ENCODE measurements around the gene TFRC.
"Not testable (repeated sequence)": the region's sequence is repeated elsewhere in the genome, so short reads cannot be mapped to it uniquely, and the experiment has no call there.

TFRC gene

GRCh38 chr3:196081002-196081833, 672 bp downstream of the TFRC start:
- Histone ChIP-seq H3K27ac (ENCODE audit: low read depth, low read length) (peak overlapping the region; percentile 61), H3K4me3 (ENCODE audit: low read depth, low read length) (peak overlapping the region; percentile 80), H3K27me3 (ENCODE audit: insufficient read depth, low read length) (no peaks in the 10 kb centered on the region), H3K4me1 (ENCODE audit: control insufficient read depth, insufficient read depth, low read length, unreplicated experiment) (peaks cover 9% of the 10 kb centered on the region), H2AFZ (ENCODE audit: low read length, unreplicated experiment) (peak overlapping the region; percentile 5), H3K79me2 (ENCODE audit: control insufficient read depth, insufficient read depth, low read length, unreplicated experiment) (peaks cover 53% of the 10 kb centered on the region), H3K36me3 (ENCODE audit: insufficient read depth, low read length) (peaks cover 3% of the 10 kb centered on the region; the same call in 1 of the 2 replicates)

- H3K27me3 ChIP-seq (ENCODE audit: insufficient read depth, low read length); H3K36me3 ChIP-seq (ENCODE audit: insufficient read depth, low read length); H3K27ac ChIP-seq (ENCODE audit: low read depth, low read length); H3K4me1 ChIP-seq (ENCODE audit: control insufficient read depth, insufficient read depth, low read length, unreplicated experiment); H2AFZ ChIP-seq (ENCODE audit: low read length, unreplicated experiment): not testable (repeated sequence)
- Histone ChIP-seq H3K4me3 (ENCODE audit: low read depth, low read length) (peak overlapping the region; percentile 80), H3K79me2 (ENCODE audit: control insufficient read depth, insufficient read depth, low read length, unreplicated experiment) (peaks cover 60% of the 10 kb centered on the region)
Observed at GRCh38 chr3:196080101-196080846, 1.6 kb downstream of the TFRC start.

DNA sequence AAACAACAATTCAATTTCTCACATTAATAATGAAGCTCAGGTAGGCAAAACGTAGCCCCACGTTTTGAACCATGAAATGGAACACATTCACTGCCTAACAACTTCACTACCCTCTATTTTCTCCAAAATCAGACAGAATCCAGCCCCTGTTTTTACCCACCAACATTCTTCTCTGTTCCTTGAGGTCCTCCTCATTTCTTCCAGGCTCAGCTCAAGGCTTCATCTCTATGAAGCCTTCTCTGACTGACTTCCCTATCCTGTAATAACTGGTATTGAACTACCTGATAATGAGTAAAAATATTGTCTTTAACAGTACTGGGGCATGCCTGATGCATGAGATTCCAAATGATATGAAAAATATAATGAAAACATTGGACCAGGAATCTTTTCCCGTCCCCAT, 2.2 kb downstream of the TFRC start:
- H3K36me3 ChIP-seq (ENCODE audit: insufficient read depth, low read length), result peaks cover 8% of the 10 kb centered on the region

DNA sequence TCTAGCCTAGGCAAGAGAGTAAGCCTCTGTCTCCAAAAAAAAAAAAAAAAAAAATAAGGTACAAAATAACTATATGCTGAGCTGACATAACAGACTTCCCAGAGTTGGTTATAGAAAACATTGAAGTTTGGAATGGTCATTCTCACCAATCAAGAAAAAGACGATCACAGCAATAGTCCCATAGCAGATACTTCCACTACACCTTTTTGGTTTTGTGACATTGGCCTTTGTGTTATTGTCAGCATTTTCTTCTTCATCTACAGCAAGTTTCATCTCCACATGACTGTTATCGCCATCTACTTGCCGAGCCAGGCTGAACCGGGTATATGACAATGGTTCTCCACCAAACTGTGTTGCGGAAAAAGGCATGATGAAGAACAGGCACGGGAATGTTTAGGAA, 6.9 kb downstream of the TFRC start:
- no peak overlapping the region for H3K4me3 ChIP-seq (ENCODE audit: low read depth, low read length)
- no peak overlapping the region for H2AFZ ChIP-seq (ENCODE audit: low read length, unreplicated experiment)
- H3K79me2 ChIP-seq (ENCODE audit: control insufficient read depth, insufficient read depth, low read length, unreplicated experiment), result peaks cover 49% of the 10 kb centered on the region
- no peaks in the 10 kb centered on the region for H3K27me3 ChIP-seq (ENCODE audit: insufficient read depth, low read length)
- peaks cover 30% of the 10 kb centered on the region for H3K36me3 ChIP-seq (ENCODE audit: insufficient read depth, low read length)
- peaks cover 5% of the 10 kb centered on the region for H3K4me1 ChIP-seq (ENCODE audit: control insufficient read depth, insufficient read depth, low read length, unreplicated experiment)
- no peak overlapping the region for H3K27ac ChIP-seq (ENCODE audit: low read depth, low read length)

More for the DNA sequence above, 2.2 kb downstream of the TFRC start:
- H2AFZ ChIP-seq (ENCODE audit: low read length, unreplicated experiment), result no peak overlapping the region
- H3K27ac ChIP-seq (ENCODE audit: low read depth, low read length), result no peak overlapping the region
- H3K4me1 ChIP-seq (ENCODE audit: control insufficient read depth, insufficient read depth, low read length, unreplicated experiment), result peaks cover 9% of the 10 kb centered on the region
- peak overlapping the region; percentile 80 for H3K4me3 ChIP-seq (ENCODE audit: low read depth, low read length)
- H3K27me3 ChIP-seq (ENCODE audit: insufficient read depth, low read length), result no peaks in the 10 kb centered on the region
- peaks cover 62% of the 10 kb centered on the region for H3K79me2 ChIP-seq (ENCODE audit: control insufficient read depth, insufficient read depth, low read length, unreplicated experiment)

GRCh38 chr3:196073255-196073753, 8.6 kb downstream of the TFRC start:
- Histone ChIP-seq H2AFZ (ENCODE audit: low read length, unreplicated experiment) (no peak overlapping the region), H3K4me1 (ENCODE audit: control insufficient read depth, insufficient read depth, low read length, unreplicated experiment) (no peaks in the 10 kb centered on the region), H3K27me3 (ENCODE audit: insufficient read depth, low read length) (no peaks in the 10 kb centered on the region), H3K4me3 (ENCODE audit: low read depth, low read length) (no peak overlapping the region), H3K79me2 (ENCODE audit: control insufficient read depth, insufficient read depth, low read length, unreplicated experiment) (peaks cover 34% of the 10 kb centered on the region), H3K36me3 (ENCODE audit: insufficient read depth, low read length) (peaks cover 37% of the 10 kb centered on the region), H3K27ac (ENCODE audit: low read depth, low read length) (no peak overlapping the region)

DNA sequence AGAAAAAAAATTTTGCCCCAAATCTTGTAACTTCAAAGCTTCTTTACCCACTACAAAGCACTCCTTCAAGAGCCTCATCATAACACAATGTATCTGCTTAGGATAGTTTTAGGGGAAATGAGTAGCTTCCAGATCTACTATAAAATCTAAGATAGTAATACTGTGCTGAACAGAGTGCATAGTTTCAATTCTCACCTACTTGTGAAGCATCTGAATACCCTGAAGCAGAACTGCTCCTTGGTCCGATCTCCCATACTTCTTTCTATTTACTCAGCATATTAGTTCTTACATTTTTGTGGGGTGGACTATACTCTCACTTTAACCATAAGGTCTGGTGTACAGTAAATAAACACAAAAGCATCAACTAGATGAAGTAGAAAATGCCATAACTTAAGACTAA, 9.6 kb downstream of the TFRC start:
- Histone ChIP-seq H3K79me2 (ENCODE audit: control insufficient read depth, insufficient read depth, low read length, unreplicated experiment) (peaks cover 25% of the 10 kb centered on the region), H3K36me3 (ENCODE audit: insufficient read depth, low read length) (peaks cover 43% of the 10 kb centered on the region), H3K27ac (ENCODE audit: low read depth, low read length) (no peak overlapping the region), H3K4me1 (ENCODE audit: control insufficient read depth, insufficient read depth, low read length, unreplicated experiment) (no peaks in the 10 kb centered on the region), H3K4me3 (ENCODE audit: low read depth, low read length) (no peak overlapping the region), H2AFZ (ENCODE audit: low read length, unreplicated experiment) (no peak overlapping the region), H3K27me3 (ENCODE audit: insufficient read depth, low read length) (no peaks in the 10 kb centered on the region)

DNA sequence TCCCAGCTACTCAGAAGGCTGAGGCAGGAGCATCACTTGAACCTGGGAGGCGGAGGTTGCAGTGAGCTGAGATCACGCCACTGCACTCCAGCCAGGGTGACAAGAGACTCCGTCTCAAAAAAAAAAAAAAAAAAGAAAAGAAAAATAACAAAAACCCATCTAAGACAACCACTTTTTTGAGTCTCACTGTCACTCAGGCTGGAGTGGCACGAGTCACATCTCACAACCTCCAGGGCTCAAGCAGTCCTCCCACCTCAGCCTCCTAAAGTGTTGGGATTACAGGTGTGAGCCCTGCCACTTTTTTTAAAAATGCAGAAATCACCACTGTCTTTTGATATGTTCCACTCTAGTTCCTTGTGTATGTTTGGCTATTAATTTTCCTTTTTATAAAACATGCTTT, 13.1 kb downstream of the TFRC start:
- not testable (repeated sequence) for H3K79me2 ChIP-seq (ENCODE audit: control insufficient read depth, insufficient read depth, low read length, unreplicated experiment); H3K27me3 ChIP-seq (ENCODE audit: insufficient read depth, low read length)

GRCh38 chr3:196067439-196067838, 14.5 kb downstream of the TFRC start:
- H3K27me3 ChIP-seq (ENCODE audit: insufficient read depth, low read length), result no peaks in the 10 kb centered on the region
- no peak overlapping the region for H3K4me3 ChIP-seq (ENCODE audit: low read depth, low read length)
- peaks cover 12% of the 10 kb centered on the region for H3K4me1 ChIP-seq (ENCODE audit: control insufficient read depth, insufficient read depth, low read length, unreplicated experiment)
- peaks cover 4% of the 10 kb centered on the region for H3K79me2 ChIP-seq (ENCODE audit: control insufficient read depth, insufficient read depth, low read length, unreplicated experiment)
- H2AFZ ChIP-seq (ENCODE audit: low read length, unreplicated experiment), result no peak overlapping the region
- peaks cover 50% of the 10 kb centered on the region for H3K36me3 ChIP-seq (ENCODE audit: insufficient read depth, low read length)
- no peak overlapping the region for H3K27ac ChIP-seq (ENCODE audit: low read depth, low read length)

More for the DNA sequence above, 13.1 kb downstream of the TFRC start:
- not testable (repeated sequence) for H2AFZ ChIP-seq (ENCODE audit: low read length, unreplicated experiment); H3K4me3 ChIP-seq (ENCODE audit: low read depth, low read length); H3K4me1 ChIP-seq (ENCODE audit: control insufficient read depth, insufficient read depth, low read length, unreplicated experiment); H3K27ac ChIP-seq (ENCODE audit: low read depth, low read length)
- peaks cover 46% of the 10 kb centered on the region for H3K36me3 ChIP-seq (ENCODE audit: insufficient read depth, low read length)

DNA sequence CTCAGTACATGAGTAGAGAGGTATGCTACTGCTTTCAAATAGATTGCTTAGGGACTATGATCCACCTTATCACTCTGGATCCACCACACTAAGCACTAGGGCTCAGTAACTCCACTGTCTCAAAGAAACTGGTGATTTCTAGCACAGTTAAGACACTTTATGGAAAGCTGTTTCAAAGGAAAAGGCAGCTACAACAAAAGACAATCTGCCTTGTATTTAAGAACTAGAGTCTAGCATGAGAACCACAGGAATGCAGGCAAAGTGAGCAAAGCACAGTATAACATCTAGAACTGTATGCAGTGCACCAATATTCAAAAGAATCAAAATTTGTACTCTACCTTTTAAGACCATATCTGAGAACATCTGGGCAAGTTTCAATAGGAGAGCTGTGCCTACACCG, 17.9 kb downstream of the TFRC start:
- Histone ChIP-seq H3K27ac (ENCODE audit: low read depth, low read length) (peak overlapping the region; percentile 79), H3K4me3 (ENCODE audit: low read depth, low read length) (no peak overlapping the region), H3K36me3 (ENCODE audit: insufficient read depth, low read length) (peaks cover 44% of the 10 kb centered on the region), H3K27me3 (ENCODE audit: insufficient read depth, low read length) (no peaks in the 10 kb centered on the region), H3K4me1 (ENCODE audit: control insufficient read depth, insufficient read depth, low read length, unreplicated experiment) (peaks cover 12% of the 10 kb centered on the region), H2AFZ (ENCODE audit: low read length, unreplicated experiment) (no peak overlapping the region), H3K79me2 (ENCODE audit: control insufficient read depth, insufficient read depth, low read length, unreplicated experiment) (no peaks in the 10 kb centered on the region)

GRCh38 chr3:196063456-196063855, 18.4 kb downstream of the TFRC start:
- Histone ChIP-seq H2AFZ (ENCODE audit: low read length, unreplicated experiment) (no peak overlapping the region), H3K27ac (ENCODE audit: low read depth, low read length) (peak overlapping the region; percentile 79), H3K4me3 (ENCODE audit: low read depth, low read length) (no peak overlapping the region), H3K36me3 (ENCODE audit: insufficient read depth, low read length) (peaks cover 43% of the 10 kb centered on the region), H3K4me1 (ENCODE audit: control insufficient read depth, insufficient read depth, low read length, unreplicated experiment) (peaks cover 12% of the 10 kb centered on the region), H3K79me2 (ENCODE audit: control insufficient read depth, insufficient read depth, low read length, unreplicated experiment) (no peaks in the 10 kb centered on the region), H3K27me3 (ENCODE audit: insufficient read depth, low read length) (no peaks in the 10 kb centered on the region)
